OCI-M2 (cell line): ENCODE measurements around the gene L3MBTL4.

Experiments
- DNase-seq: peaks from one replicate; lab custom pipeline; 2025; ENCODE audit not compliant: unreplicated experiment; lab: John Stamatoyannopoulos, UW

The L3MBTL4 gene

GRCh38 chr18:6001867-6002266 is 412.8 kb downstream of the L3MBTL4 start:
- DNase-seq, result no peak

- no peak for DNase-seq
Observed at GRCh38 chr18:5998907-5999306, 415.8 kb downstream of the L3MBTL4 start.

- DNase-seq, result no peak
Observed at GRCh38 chr18:5998166-5998881, 416.4 kb downstream of the L3MBTL4 start.

DNA sequence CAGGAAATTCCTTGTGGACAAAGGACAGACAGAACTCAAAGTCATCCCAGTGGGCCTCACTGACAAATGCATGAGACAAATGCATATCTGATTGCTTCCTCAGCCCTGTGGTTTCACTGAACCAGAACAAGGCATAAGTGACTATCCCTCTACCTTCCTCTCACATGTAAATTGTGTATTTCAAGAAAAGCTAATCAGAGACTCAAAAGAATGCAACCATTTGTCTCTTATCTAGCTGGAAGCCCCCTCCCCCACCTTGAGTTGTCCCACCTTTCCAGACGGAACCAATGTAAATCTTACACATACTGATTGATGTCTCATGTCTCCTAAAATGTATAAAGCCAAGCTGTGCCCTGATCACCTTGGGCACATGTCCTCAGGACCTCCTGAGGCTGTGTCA is 417.4 kb downstream of the L3MBTL4 start:
- no peak for DNase-seq

DNA sequence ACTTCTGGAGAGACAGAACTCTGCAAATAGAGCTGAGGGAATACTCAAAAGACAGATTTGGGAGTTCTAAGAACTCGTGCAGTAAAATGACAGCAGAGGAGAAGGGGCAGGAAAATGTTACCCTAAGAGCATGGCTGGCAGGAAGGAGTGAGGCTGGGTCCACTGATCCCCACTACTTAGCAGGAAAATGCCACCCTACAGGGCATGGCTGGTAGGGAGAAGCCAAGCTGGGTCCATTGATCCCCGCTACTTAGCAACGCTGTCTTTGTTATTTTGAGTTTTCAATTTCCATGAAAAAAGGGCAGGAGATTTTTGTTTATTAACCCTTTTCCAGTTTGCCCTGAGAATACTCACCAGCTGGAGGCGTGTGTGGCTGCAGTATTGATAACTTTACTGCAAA is 419.1 kb downstream of the L3MBTL4 start:
- no peak for DNase-seq

DNA sequence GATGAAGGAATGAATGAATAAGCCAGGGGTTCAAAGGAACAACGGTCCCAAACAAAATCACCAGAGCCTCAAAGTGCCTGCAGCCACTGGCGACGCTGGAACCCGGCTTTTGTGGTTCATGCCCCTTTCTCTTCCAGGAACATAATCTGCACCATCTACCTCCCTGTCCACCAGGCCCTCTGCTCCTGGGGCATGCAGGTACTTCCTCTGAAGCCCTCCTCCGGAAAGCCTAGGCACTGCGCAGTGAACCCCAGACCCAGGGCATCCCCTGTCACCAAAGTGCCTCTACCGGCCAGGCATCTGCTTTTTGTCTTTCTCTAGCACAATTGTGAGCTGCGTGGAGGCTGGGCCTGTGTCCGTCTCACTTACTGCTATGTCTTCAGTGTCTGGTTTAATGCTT is 420.8 kb downstream of the L3MBTL4 start:
- DNase-seq, result no peak

GRCh38 chr18:5992381-5992780 is 422.3 kb downstream of the L3MBTL4 start:
- DNase-seq, result no peak

- no peak for DNase-seq
Observed at GRCh38 chr18:5987249-5987648, 427.5 kb downstream of the L3MBTL4 start.

DNA sequence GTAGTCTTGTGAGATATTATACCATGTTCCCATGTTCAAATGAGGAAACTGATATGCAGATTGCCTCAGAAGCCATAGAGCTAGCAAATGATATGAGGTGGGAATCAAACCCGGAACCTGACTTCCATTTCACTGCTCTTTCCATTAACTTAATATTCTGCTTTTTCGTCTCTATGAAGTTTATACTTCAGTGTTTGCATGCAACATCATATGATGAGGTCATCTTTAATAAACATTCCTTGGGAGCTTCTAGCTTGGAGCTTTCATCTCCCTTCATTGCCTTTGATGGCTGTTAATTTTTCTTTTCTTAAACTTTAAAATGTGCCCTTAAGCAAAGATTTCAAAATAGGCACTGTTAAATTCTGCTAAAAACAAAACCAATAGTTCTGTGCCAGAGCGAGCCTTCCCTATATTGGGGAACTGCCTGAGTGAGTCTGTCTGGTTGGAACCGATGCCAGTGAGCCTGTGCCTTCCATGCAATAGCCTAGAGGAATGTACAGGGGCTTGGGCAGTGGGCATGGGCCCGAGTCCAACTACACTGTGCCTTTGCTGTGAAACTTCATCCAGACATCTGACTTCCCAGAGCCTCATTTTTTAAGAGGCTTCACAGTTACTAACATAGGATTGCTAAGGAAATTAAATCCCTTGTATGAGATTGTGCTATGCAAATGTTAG is 428.3 kb downstream of the L3MBTL4 start:
- no peak for DNase-seq

DNA sequence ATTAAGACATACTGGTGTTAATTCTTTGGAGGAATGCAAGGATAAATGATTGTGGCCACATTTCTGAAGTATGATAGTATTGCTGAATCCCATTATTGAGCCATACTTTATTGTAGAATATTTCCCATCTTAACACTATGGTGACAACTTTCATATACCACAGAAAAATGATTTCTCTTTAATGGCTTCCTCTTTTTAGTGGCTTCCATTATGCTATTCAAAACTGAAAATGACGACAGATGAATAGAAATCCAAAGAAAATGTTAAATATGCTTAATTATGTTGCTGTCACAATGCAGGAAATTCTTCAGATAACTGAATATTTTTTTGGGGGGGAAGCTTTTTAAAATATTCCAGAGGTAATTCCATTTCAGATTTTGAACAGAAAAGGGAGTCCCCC is 430.5 kb downstream of the L3MBTL4 start:
- no peak for DNase-seq

GRCh38 chr18:5983488-5983887 is 431.2 kb downstream of the L3MBTL4 start:
- DNase-seq, result no peak

DNA sequence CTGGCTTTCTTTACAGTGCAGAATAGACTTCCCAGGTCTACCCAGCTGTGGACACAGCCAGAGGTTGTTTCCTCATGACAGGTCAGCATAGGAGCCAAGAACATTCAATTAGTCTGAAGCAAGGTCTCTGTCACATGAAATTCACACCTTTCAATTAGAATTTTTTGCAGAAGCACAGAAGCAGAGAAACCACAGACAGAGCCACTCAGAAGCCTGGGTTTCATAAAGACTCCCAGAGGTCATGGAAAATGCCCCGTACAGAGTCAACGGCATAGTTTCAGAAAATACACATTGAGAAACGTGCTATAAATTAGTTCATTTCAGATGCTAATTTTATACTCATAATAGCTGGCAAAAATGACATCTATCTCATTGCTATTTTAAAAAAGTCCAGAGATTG is 432.4 kb downstream of the L3MBTL4 start:
- DNase-seq, result no peak

GRCh38 chr18:5980721-5981120 is 434.0 kb downstream of the L3MBTL4 start:
- DNase-seq, result no peak

DNA sequence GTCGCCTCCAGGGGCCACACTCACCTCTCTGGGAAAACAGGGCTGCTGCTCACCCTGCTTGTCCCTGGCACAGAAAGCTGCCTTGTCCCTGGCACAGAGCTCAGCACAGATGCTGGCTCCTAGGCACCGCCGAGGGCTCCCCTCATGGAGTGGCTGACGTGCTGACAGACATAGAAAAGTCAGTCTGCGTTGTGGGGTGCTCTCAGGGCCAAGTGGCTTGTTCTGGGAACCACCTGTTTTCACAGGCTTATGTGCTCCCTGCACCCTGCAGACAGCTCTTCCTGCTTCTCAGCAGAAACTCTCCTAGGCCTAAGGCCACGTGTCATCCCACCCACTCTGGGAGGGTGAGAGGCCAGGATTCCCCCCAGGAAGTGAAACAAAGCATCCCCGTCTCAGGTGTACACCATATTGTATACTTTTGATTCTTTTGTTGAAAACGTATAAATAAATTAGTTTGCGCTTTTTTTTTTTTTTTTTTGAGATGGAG is 434.7 kb downstream of the L3MBTL4 start:
- DNase-seq, result no peak

DNA sequence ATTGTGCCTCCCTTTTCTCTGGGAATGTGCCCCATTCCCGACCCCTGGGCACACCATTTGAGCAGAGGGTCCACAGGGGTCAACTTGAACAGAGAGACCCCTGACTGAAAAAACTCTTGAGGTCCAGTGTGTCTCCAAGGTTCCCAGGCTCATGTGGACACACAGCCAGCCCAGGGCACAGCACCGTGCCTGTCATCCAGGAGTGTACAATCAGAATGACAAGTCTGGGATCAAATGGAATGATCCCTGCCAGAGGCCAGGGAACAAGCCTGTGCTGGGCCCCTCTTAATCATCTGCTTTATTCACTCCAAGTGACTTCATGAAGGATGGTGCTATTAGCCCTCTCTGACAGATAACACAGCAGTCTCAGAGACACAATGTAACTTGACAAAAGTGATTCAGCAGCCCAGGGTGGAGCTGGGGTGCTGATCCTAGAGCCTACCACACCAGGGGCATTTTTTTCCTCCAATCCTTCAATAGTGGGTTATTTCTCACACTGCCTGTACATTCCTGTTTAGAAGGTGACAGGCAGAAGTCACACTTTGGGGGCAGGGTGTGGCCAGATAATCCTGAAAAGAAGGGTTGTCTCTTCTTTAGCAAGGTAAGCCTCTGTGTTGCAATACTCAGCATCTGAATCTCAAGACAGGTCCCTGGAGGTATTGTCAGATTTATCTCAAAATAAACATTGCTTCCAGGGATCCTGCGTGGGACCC is 435.4 kb downstream of the L3MBTL4 start:
- no peak for DNase-seq

DNA sequence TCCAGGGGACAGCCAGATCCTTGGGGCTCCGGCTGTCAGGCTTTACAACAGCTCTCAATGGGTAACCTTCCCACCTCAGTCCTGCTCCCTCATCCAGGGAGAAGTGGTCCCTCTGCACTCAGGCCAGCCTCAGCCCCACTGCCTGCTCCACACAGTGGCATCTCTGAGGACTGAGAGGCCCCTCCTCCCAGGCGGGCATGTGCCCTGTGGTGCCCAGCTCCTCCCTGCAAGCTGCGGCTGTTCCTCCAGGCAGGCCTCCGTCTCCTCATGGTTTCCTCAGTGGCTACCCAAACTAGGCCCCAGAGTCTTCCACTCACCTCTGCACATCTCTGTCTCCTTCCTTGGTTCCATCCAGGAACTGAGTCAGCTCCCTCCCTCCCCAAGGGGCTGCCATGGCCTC is 437.7 kb downstream of the L3MBTL4 start:
- no peak for DNase-seq

GRCh38 chr18:5975111-5976002 is 439.4 kb downstream of the L3MBTL4 start:
- DNase-seq, result no peak

- DNase-seq, result no peak
Observed at GRCh38 chr18:5974696-5975095, 440.0 kb downstream of the L3MBTL4 start.

GRCh38 chr18:5973099-5973498 is 441.6 kb downstream of the L3MBTL4 start:
- no peak for DNase-seq

- DNase-seq, result no peak
Observed at GRCh38 chr18:5972298-5972697, 442.4 kb downstream of the L3MBTL4 start.

DNA sequence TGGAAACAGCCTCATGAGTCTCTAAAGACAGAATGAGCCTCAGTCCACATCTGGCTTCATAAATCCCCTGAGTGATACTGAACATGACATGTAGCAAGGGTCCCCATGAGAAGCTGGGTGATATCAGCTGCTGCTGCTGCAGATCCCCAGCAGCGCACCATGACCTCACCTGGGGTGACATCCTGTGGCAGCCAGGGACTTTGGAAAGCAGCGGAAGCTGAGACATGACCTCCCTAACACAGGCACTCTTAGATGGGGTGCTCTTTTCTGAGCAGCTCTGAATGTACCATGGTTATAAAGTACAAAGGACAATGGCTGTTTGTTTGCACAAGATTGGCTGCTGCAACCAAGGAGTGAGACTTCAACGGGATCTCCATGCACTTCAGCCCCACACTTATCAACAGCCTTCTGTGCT is 444.7 kb downstream of the L3MBTL4 start:
- DNase-seq, result no peak
